Spinal cord (tissue), 10 donors: ENCODE data around the gene NRTN. TPM values are rescaled to one million over a fixed set of nuclear protein-coding genes. Genes with fewer than 3 reads are reported as not detected.

Experiments
- DNase-seq, 6 donors: peaks; one replicate each; pipeline versions ENCODE4 v3.0.0 to v3.0.0-alpha.2; 2013 to 2015; ENCODE audit warnings: low spot score in 6 of 6, low read depth in 4 of 6
- H3K27ac ChIP-seq: one replicate; pipeline ENCODE4 v1.5.1; 2013; ENCODE audit warnings: low read depth, low read length, control low read depth
- H3K27me3 ChIP-seq: one replicate; pipeline ENCODE4 v1.6.1; 2013; ENCODE audit warnings: low read length; ENCODE audit not compliant: control insufficient read depth, insufficient read depth
- H3K36me3 ChIP-seq: one replicate; pipeline ENCODE4 v1.6.1; 2013; ENCODE audit warnings: low read length; ENCODE audit not compliant: control insufficient read depth, insufficient read depth
- H3K4me1 ChIP-seq: one replicate; pipeline ENCODE4 v1.6.1; 2013; ENCODE audit warnings: low read length; ENCODE audit not compliant: control insufficient read depth, insufficient read depth
- H3K4me3 ChIP-seq: one replicate; pipeline ENCODE4 v1.5.1; 2013; ENCODE audit warnings: low read depth, low read length, control low read depth
- H3K9me3 ChIP-seq: one replicate; pipeline ENCODE4 v1.6.1; 2013; ENCODE audit warnings: low read length; ENCODE audit not compliant: control insufficient read depth, insufficient read depth
- WGBS: methylation state at CpG from one replicate; pipeline ENCODE4 v1.1.5; 2013; ENCODE audit warnings: missing lambda C conversion rate; ENCODE audit not compliant: insufficient coverage; 5-methylcytosine and 5-hydroxymethylcytosine counted together
- polyA plus RNA-seq, 2 donors: library from polyadenylated mRNA; unstranded; fragments of 120-200 nt; gene quantifications; one replicate each; pipeline ENCODE4 v1.2.1, GENCODE V29; 2013; ENCODE audit not compliant: insufficient read length in 2 of 2
- total RNA-seq, 2 donors: library from RNA; depleted of rRNA in 1 of 2; stranded (reverse); fragments of 120-200 nt in 1 of 2; fragments of >200 nt in 1 of 2; gene quantifications; one replicate each; pipeline versions ENCODE4 v1.2.3 to v1.2.4, GENCODE V29; 2013 to 2014
- donor health status: healthy.

NRTN gene
- total and polyA plus RNA-seq, 4 donors, result 0.20 to 0.99 (median 0.45) TPM

DNA sequence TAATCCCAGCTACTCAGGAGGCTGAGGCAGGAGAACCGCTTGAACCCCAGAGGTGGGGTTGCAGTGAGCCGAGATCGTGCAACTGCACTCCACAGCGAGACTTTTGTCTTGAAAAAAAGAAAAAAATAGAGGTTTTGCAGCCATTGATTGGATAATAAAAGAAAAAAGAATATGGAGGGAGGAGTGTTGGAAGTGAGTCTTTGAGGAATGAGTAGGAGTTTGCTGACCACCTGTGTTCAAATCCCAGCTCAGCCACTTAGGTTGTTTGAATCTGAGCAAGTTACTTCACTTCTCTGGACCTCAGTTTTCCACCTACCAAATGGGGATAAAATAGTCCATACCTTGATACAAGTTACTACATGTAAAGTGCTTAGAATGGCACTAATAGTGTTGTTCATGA, 6.2 kb downstream of the NRTN start:
- DNase-seq, result no peak
- no peak overlapping the region for H3K4me3 ChIP-seq
- H3K4me1 ChIP-seq, result no peaks in the 10 kb centered on the region
- WGBS, result 100% methylated on average over 3 of the region's 4 CpGs
- H3K36me3 ChIP-seq, result no peaks in the 10 kb centered on the region
- H3K27me3 ChIP-seq, result peaks cover 5% of the 10 kb centered on the region
- H3K9me3 ChIP-seq, result no peaks in the 10 kb centered on the region
- no peak overlapping the region for H3K27ac ChIP-seq

DNA sequence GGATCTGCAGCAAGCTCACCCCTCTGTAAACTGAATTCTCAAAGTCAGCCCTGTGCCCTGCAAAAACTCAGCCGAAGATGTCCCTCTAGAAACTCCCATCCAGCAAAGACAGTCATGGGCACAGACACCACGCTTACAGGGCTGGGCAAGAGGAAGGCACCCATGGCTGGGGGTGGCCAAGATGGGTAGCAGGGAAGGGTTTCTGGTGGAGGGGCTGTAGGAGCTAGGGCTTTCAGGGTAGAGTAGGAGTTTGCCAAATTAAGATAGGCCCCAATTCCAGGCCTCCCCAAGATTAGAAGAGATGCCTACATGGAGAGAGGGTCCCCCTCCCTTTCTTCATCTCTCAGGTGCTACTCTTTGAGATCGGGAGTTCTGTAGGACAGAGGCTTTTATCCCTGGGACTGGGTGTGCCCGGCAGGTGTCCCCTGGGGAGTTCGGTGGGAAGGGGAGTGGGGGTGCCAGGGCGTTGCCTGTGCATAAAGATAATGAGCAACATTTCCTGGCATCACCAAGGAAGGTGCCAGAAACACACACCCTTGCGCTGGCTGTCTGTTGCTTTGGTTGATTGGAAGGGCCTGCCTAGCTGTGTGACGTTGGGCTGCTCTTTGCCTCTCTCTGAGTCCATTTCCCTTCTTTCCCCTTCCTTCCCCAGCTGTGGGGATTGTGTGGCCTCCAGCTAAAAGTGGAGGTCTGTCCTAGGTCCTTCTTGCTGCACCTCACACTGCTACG, 9.4 kb downstream of the NRTN start:
- Histone ChIP-seq H3K4me1 (no peaks in the 10 kb centered on the region), H3K4me3 (no peak overlapping the region), H3K27me3 (no peaks in the 10 kb centered on the region), H3K27ac (no peak overlapping the region), H3K36me3 (no peaks in the 10 kb centered on the region), H3K9me3 (no peaks in the 10 kb centered on the region)
- 86% methylated on average over 5 of the region's 9 CpGs for WGBS
- DNase-seq, result no peak

DNA sequence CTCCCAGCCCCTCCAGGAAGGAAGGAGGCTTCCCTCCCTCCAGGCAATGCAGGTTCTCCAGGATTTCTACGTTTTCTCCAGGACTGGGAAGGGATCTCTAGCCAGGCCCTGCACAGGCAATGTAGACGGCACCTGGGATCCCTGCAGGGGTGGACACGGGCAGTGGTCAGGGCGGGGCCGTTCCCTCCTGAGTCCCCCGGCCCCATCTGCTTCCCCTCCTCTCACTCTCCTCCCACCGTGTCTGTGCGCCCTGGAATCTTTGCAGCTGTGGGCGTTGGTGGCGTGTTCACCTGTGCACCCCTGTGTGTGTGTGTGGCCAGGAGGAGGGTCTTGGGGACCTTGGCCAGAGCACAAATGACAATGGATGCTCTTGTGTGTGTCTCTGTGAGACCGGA, 10.0 kb downstream of the NRTN start:
- H3K9me3 ChIP-seq, result no peaks in the 10 kb centered on the region
- no peak overlapping the region for H3K4me3 ChIP-seq
- no peaks in the 10 kb centered on the region for H3K27me3 ChIP-seq
- H3K27ac ChIP-seq, result no peak overlapping the region
- H3K4me1 ChIP-seq, result no peaks in the 10 kb centered on the region
- no peaks in the 10 kb centered on the region for H3K36me3 ChIP-seq
- DNase-seq, result no peak
- 71% methylated on average over 8 of the region's 11 CpGs for WGBS

DNA sequence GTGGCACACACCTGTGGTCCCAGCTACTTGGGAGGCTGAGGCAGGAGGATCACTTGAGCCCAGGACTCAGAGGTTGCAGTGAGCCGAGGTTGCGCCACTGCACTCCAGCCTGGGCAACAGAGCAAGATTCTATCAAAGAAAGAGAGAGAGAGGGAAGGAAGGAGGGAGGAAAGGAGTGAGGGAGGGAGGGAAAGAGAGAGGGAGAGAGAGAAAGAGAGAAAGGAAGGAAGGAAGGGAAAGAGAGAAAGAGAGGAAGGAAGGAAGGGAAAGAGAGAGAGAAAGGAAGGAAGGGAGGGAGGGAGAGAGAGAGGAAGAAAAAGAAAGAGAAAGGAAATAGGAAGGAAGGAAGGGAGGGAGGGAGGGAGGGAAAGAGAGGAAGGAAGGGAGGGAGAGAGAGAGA, 12.4 kb downstream of the NRTN start:
- no peak for DNase-seq
- no peak overlapping the region for H3K4me3 ChIP-seq
- no peaks in the 10 kb centered on the region for H3K36me3 ChIP-seq
- 100% methylated on average over 2 of the region's 2 CpGs for WGBS
- H3K9me3 ChIP-seq, result no peaks in the 10 kb centered on the region
- no peak overlapping the region for H3K27ac ChIP-seq
- peaks cover 2% of the 10 kb centered on the region for H3K4me1 ChIP-seq
- no peaks in the 10 kb centered on the region for H3K27me3 ChIP-seq

DNA sequence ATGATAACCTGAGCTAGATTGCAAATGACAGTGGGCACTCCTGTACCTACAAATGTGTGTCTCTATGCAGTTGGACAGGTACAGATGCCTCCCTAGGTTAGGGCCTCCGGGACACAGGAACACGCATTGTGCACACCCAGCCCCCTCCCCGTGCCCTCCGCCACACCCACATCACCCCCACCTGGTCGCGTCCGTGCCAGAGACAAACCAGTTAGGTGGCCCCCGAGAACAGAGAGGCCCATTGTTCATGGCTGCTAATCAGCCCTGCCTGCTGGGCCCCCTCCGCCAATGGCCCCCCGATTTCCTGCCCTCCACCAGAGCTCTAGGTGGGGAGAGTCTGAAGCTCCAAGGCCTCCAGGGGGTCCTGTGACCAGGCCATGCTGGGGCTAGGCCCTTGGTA, 13.7 kb downstream of the NRTN start:
- DNase-seq, result no peak
- Histone ChIP-seq H3K27me3 (no peaks in the 10 kb centered on the region), H3K4me1 (peaks cover 5% of the 10 kb centered on the region), H3K9me3 (no peaks in the 10 kb centered on the region), H3K27ac (no peak overlapping the region), H3K36me3 (no peaks in the 10 kb centered on the region), H3K4me3 (no peak overlapping the region)
- WGBS, result 73% methylated on average over 10 of the region's 10 CpGs

DNA sequence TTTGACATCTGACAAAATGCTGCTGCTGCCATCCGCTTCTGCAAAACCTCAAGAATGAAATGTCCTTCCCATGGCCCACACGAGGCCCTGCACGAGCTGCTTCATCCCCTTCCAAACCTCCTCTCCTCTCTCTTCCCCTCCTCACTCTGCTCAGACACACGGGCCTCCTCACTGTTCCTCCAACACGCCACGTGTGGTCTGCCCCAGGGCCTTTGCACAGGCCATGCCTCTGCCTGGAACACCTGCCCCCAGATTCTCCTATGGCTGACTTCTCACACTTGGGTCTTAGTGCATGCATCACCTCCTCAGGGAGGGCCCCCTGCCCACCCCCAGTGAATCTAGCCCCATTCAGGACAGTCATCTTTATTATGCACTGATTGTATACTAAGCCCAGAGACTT, 15.9 kb downstream of the NRTN start:
- no peaks in the 10 kb centered on the region for H3K27me3 ChIP-seq
- peaks cover 2% of the 10 kb centered on the region for H3K36me3 ChIP-seq
- H3K27ac ChIP-seq, result no peak overlapping the region
- H3K4me1 ChIP-seq, result peaks cover 10% of the 10 kb centered on the region
- WGBS, result 76% methylated on average over 5 of the region's 6 CpGs
- no peak overlapping the region for H3K4me3 ChIP-seq
- DNase-seq, result no peak
- H3K9me3 ChIP-seq, result no peaks in the 10 kb centered on the region

DNA sequence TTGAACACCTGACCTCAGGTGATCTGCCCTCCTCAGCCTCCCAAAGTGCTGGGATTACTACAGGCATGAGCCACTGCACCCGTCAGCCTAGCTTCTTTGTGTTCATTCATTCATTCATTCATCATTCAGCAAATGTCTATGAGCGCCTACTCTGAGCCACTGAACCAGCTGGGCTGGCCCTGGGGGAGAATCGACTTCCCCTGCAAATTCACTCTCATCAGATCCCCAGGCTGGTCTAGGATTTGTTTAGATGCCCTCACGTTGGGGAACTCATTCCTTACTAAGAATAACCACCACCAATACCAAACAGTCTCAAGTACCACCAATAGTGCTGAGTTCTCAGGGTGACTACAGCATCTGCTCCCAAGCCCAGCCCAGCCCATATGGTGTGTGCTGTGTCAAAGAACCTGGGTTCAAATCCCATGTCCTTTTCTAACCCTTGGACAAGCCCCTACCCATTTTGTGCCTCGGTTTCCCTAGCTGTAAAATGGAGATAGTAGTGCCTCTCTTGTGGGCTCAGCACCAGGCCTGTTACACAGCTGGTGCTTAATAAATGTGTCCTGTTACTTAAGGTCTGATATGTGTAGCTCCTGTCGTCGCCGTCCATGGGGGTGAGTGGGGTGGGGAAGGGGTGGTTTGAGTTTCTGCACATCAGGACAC, 16.8 kb downstream of the NRTN start:
- peaks cover 17% of the 10 kb centered on the region for H3K4me1 ChIP-seq
- peaks cover 2% of the 10 kb centered on the region for H3K36me3 ChIP-seq
- no peak overlapping the region for H3K27ac ChIP-seq
- H3K9me3 ChIP-seq, result no peaks in the 10 kb centered on the region
- WGBS, result 60% methylated on average over 7 of the region's 8 CpGs
- DNase-seq, result no peak
- no peaks in the 10 kb centered on the region for H3K27me3 ChIP-seq
- H3K4me3 ChIP-seq, result no peak overlapping the region

DNA sequence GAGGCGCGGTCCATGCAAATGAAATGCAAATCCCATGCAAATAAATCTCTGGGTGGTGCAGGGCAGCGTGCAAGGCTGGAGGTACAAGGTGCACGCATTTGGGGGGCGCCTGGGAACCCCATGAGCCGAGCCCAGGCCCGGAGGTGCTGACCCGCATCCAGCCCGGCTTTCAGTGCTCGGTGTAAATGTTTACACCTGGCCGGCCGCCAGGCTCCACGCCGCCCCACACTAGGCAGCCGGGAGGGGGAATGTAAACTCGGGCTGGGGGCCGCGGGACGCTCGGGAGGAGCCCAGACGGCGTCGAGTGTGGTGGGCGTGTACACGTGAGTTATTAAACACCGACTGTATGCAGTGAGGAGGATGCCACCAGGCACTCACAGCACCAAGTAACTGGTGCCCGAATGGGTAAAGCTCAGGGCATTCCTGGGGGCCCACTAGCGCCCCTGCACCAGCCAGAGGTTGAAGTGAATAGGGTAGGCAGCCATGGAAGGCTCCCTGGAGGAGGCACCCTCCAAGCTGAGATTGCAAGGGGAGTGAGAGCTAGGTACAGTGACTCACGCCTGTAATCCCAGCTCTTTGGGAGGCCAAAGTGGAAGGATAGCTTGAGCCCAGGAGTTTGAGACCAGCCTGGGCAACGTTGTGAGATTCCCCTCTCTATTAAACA, 17.4 kb downstream of the NRTN start:
- Histone ChIP-seq H3K36me3 (peaks cover 2% of the 10 kb centered on the region), H3K27ac (no peak overlapping the region), H3K9me3 (no peaks in the 10 kb centered on the region), H3K4me3 (no peak overlapping the region), H3K27me3 (no peaks in the 10 kb centered on the region), H3K4me1 (peaks cover 24% of the 10 kb centered on the region)
- WGBS, result 41% methylated on average over 27 of the region's 30 CpGs
- DNase-seq, result no peak

DNA sequence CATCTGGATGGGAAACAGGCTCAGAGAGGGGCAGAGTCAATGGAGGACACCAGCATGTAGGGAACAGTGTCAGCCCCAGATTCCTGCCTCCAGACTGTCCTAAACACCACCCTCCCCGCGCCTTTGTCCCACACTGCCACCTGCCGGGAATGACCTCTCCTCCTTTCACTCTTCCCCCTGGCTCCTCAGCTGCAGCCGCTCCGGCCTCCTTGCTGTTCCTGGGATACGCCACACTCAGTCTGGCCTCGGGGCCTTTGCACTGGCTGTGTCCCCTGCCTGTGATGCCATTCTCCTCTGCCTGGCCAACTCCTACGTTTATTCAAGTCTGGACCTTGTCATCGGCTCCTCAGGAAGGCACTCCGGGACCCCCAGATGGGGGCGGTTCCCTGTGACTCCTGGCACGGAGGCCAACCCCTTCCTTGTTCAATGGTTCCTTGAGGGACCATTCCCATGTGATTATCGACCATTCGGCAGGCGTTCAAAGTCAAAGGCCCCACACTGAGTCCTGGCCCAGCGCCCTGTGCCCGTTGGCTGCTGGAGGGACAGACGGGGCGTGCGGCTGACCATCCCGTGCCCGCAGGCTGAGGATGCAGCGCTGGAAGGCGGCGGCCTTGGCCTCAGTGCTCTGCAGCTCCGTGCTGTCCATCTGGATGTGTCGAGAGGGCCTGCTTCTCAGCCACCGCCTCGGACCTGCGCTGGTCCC, 18.9 kb downstream of the NRTN start:
- no peaks in the 10 kb centered on the region for H3K27me3 ChIP-seq
- H3K9me3 ChIP-seq, result no peaks in the 10 kb centered on the region
- H3K36me3 ChIP-seq, result peaks cover 2% of the 10 kb centered on the region
- DNase-seq, result no peak
- WGBS, result 82% methylated on average over 30 of the region's 30 CpGs
- no peak overlapping the region for H3K4me3 ChIP-seq
- peaks cover 33% of the 10 kb centered on the region for H3K4me1 ChIP-seq
- H3K27ac ChIP-seq, result no peak overlapping the region
